Erythroblast (primary cell): ENCODE results near the gene GALNT9.

Source experiments
- GATA1 ChIP-seq: IDR thresholded peaks from 2 replicates; pipeline ENCODE4 v1.6.1; 2011; ENCODE audit warnings: low read depth, mild to moderate bottlenecking, control low read depth, low read length, moderate library complexity
- POLR2A ChIP-seq: IDR thresholded peaks from 2 replicates; pipeline ENCODE4 v1.6.1; 2011; ENCODE audit warnings: mild to moderate bottlenecking, low read length

DNA sequence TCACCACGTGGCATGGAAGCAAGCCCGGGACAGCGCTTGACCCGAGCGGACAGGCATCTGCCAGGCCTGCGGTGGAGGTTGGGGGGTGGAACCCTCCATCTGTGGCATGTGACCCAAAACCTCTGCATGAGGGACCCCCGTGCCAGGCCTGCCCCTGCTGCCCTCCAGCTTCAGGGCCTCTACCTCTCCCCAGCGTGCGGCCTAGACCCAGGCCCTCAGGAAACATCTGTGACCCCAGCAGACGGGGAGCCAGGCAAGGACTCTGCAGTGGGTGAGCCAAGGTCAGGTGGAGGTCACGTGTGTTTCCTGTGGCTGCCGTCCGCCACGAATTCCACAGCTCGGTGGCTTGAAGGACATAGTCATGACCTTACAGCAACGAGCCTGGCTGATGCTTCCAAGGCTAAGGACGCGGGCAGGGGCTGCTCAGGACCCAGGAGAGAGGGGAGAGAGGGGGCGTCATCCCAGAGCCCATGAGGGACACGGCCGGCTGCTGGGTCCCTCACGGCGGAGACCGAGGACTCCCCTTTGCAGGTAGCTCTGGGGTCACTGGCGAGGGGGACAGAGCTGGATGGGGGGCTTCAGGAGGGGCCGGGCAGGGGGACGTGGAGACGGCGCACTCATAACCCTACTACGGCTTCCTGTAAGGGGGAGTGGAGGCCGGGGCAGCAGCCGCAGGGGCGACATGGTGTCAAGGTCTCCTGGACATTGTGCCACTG is 91.5 kb downstream of the GALNT9 start:
- TF ChIP-seq POLR2A (no peak), GATA1 (no peak)
